IMR-90 (cell line): ENCODE data around the gene TNKS2.

Source experiments
- BHLHE40 ChIP-seq: fragments of 150-350 bp; IDR thresholded peaks from 2 replicates; pipeline ENCODE4 v1.6.1; 2016; ENCODE audit warnings: mild to moderate bottlenecking, low read depth, low read length
- CEBPB ChIP-seq: IDR thresholded peaks from 2 replicates; pipeline ENCODE4 v1.6.1; 2012; ENCODE audit warnings: low read depth, low read length, improper control_type of control experiment
- MAZ ChIP-seq: IDR thresholded peaks from 2 replicates; pipeline ENCODE4 v1.6.1; 2012; ENCODE audit warnings: low read depth, mild to moderate bottlenecking, low read length, improper control_type of control experiment, moderate library complexity, borderline replicate concordance
- POLR2A ChIP-seq: IDR thresholded peaks from 2 replicates; pipeline ENCODE4 v1.6.1; 2012; ENCODE audit warnings: mild to moderate bottlenecking, low read depth, low read length
- RAD21 ChIP-seq: IDR thresholded peaks from 2 replicates; pipeline ENCODE4 v1.6.1; 2012; ENCODE audit warnings: low read length, improper control_type of control experiment
- RCOR1 ChIP-seq: IDR thresholded peaks from 2 replicates; pipeline ENCODE4 v1.6.1; 2012; ENCODE audit warnings: mild to moderate bottlenecking, low read length, improper control_type of control experiment; ENCODE audit not compliant: insufficient replicate concordance
- RFX5 ChIP-seq: IDR thresholded peaks from 2 replicates; pipeline ENCODE4 v1.8.0; 2012; ENCODE audit warnings: low read depth, mild to moderate bottlenecking, low read length, moderate library complexity
- SMC3 ChIP-seq: fragments of 150-350 bp; IDR thresholded peaks from 2 replicates; pipeline ENCODE4 v1.6.1; 2016; ENCODE audit warnings: low read depth, mild to moderate bottlenecking, antibody characterized with exemption, low read length, moderate library complexity
- TF ChIP-seq, protein P1 (sequence below): conservative IDR thresholded peaks from 2 replicates; pipeline ENCODE4 v1.5.1; 2012; ENCODE audit warnings: mild to moderate bottlenecking, low read depth, low read length, improper control_type of control experiment
- TF ChIP-seq, protein P2 (sequence below): fragments of 150-350 bp; IDR thresholded peaks from 2 replicates; pipeline ENCODE4 v1.6.1; 2017; ENCODE audit warnings: mild to moderate bottlenecking, antibody characterized with exemption, low read length, low read depth

GRCh38 chr10:91813251-91813650 lies 15.0 kb downstream of the TNKS2 start:
- no peak for TF ChIP-seq MAZ
- TF ChIP-seq, protein P1, sequence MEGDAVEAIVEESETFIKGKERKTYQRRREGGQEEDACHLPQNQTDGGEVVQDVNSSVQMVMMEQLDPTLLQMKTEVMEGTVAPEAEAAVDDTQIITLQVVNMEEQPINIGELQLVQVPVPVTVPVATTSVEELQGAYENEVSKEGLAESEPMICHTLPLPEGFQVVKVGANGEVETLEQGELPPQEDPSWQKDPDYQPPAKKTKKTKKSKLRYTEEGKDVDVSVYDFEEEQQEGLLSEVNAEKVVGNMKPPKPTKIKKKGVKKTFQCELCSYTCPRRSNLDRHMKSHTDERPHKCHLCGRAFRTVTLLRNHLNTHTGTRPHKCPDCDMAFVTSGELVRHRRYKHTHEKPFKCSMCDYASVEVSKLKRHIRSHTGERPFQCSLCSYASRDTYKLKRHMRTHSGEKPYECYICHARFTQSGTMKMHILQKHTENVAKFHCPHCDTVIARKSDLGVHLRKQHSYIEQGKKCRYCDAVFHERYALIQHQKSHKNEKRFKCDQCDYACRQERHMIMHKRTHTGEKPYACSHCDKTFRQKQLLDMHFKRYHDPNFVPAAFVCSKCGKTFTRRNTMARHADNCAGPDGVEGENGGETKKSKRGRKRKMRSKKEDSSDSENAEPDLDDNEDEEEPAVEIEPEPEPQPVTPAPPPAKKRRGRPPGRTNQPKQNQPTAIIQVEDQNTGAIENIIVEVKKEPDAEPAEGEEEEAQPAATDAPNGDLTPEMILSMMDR = no peak
- TF ChIP-seq BHLHE40 = no peak
- no peak for TF ChIP-seq RFX5
- no peak for TF ChIP-seq RAD21
- no peak for TF ChIP-seq RCOR1
- no peak for TF ChIP-seq POLR2A
- TF ChIP-seq SMC3 = no peak
- TF ChIP-seq CEBPB = no peak
- TF ChIP-seq, protein P2, sequence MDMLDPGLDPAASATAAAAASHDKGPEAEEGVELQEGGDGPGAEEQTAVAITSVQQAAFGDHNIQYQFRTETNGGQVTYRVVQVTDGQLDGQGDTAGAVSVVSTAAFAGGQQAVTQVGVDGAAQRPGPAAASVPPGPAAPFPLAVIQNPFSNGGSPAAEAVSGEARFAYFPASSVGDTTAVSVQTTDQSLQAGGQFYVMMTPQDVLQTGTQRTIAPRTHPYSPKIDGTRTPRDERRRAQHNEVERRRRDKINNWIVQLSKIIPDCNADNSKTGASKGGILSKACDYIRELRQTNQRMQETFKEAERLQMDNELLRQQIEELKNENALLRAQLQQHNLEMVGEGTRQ = no peak
